ENCODE results near the gene C2orf92.
A peak's percentile ranks its signal among the peaks of the same experiment; 100 is the strongest.

Gene C2orf92

DNA sequence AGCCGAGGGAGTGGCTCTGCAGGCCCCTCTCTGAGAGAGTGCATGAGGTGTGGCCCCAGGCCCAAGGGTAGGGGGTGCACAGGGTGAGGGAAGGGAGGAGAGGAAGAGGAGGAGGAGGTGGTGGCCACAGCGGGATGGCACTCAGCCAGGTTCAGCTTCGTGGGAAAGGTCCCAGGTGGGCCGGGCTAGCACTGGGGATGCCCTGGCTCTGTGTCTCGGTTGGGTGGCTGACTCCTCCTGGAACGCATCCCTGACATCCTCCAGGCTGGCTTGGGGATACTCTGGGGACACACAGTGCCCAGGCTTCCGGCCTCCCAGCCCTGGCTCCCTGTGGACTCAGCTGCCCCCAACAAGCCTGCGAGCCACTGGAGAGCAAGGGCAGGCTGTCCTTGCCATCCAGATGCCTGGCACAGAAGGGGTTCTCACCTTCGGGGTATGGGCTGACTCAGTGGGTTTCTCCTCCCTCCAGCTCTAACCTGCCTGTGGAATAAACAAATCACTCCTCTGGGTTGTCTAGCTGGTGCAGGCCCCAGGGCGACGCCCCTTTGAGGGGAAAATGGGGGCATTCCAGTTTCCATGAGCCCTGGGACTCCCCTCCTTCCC is 43.3 kb downstream of the C2orf92 start:
- DNase-seq (ENCODE audit: low read depth in 1 of 2, low spot score in 1 of 2) = peak in 1 of 2 donors; percentile 34

DNA sequence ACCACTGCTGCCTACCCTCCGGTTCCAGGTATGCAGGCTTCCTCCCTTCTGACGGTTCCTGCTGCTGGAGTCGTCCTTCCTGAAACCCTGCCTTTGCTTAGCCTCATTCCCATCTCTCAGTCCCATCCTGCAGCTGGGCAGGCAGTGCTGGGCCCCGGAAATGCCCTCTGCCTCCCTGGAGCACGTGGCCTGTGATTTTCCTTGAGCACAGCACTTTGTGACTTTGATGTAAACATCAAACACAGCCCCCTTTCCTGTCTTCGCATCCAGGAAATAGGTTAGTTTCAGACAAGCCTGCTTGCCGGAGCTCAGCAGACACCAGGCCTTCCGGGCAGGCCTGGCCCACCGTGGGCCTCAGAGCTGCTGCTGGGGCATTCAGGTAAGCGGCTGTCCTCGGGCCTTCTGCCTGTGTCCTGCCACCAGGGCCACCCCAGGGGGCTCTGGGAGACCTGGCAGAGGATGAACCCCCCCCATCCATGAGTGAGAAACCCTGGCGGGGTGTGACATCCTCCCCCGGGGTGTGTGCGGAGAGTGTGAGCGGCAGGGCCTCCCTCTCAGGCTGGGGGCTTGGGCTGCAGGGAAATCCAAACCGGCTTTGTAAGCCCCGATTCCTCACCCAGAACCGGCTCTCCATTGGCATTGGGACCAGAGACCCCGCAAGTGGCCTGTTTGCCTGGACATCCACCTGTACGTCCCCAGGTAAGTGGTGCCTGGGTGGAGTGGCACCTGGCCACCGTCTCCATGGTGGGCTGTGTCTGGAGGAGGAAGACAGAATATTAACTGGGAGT is 44.0 kb downstream of the C2orf92 start, which contains the start of gene ZAP70:
Gene ZAP70 (plus strand): TSS at position 281 of the 788 bp plus-strand sequence. CDS start 10,461 bp downstream, outside the sequence.
- peak; percentile 32 to 35 for DNase-seq (ENCODE audit: low read depth in 1 of 2, low spot score in 1 of 2)

DNA sequence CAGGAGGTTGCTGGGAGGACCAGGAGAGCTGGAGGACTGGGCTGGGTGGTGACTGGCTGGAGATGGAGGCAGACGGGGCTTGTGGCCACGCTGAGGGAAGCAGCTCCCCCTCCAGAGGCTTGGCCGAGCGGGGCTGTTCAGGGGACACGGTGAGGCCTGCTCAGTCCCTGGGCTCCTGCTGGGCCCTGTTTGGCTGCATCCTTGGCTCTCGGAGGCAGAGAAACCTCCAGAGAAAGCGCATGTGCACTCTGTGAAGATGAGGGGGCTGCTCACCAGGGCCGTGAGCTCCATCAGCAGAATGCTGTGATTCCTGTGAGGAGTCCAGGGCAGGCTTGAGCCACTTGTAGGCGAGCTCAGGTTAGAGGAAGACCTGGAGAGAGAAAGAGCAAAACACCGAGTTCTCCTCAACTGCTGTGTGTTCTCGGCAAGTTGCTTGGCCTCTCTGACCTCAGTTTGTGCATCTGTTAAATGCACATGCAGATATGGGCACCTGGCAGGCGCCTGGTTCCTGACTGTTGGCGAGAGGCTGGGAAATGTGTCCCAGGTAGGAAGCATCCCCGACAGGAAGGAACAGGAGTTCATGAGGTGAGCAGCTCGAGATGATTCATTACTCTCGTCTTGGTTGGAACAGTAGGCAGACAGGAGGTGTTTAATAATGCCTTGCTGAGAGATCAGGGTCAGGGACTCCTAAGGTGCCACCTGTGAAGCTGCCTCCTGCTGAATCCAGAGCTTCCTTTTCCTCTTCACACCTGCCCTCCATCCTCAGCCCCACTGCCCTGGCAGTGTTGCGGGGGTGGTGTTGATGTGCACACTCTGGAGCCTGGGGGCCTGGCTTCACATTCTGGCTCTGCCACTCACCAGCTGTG is 44.8 kb downstream of the C2orf92 start:
- no peak for DNase-seq (ENCODE audit: low read depth in 1 of 2, low spot score in 1 of 2)

DNA sequence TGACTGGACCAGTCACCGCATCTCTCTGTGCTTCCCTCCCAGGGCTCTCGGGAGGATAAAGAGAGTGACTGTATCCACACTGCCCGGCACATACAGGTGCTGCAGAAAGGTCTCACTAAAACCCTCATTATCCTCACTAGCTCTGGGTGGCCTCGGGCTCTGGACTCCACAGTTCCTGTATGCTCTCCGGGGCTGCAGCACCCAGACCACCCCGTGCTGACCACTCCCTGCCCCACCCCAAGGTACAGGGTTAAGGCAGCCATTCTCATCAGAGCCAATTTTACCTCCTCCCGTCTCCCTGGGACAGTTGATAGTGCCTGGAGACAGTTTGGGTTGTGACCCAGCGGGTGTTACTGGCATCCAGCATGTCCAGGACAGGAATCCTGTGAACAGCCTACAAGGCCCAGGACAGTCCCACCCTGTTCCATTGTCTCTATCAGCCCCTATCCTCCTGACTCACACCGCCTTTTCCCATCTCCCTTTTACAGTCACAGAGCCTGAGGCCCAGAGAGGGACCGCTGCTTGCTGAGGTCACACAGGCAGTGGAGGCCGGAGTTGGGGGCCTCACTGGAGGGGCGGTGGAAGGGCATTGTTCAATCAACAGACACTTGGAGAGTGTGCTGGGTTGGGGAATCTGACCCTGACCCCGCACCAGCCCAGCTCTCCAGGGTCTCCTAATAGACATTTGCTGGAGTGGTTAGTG is 45.6 kb downstream of the C2orf92 start:
- DNase-seq (ENCODE audit: low read depth in 1 of 2, low spot score in 1 of 2) = no peak

DNA sequence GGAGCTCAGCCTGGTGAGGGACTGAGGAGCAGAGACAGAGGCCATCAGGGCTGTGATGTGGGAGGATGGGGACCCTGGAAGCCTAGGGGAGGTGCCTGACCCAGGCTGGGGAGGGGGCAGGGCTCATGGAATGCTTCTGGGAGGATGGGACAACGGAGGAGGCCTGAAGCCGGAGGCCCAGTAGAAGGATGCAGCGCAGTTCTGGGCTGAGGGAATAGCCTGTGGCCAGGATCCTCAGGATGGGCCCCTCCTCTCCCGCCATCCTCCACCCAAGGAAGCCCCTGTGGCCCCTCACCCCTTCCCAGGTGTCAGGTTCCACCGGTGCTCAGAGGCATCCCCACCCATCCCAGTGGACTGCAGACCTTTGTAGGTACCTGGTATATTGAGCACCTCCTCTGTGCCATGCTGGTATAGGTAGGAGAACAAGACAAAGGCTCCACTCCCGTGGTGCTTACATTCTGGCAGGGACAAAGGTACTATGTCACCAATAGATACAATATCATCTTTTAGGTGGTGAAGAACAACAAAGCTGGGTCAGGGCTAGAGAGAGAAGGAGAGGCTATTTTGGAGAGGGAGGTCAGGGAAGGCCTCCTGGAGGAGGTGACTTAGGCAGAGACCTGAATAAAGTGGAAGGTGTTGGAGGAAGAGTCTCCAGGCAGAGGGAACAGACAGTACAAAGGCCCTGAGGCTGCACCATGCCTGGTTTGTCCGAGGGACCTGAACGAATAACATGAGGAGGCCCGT is 46.6 kb downstream of the C2orf92 start:
- no peak for DNase-seq (ENCODE audit: low read depth in 1 of 2, low spot score in 1 of 2)

DNA sequence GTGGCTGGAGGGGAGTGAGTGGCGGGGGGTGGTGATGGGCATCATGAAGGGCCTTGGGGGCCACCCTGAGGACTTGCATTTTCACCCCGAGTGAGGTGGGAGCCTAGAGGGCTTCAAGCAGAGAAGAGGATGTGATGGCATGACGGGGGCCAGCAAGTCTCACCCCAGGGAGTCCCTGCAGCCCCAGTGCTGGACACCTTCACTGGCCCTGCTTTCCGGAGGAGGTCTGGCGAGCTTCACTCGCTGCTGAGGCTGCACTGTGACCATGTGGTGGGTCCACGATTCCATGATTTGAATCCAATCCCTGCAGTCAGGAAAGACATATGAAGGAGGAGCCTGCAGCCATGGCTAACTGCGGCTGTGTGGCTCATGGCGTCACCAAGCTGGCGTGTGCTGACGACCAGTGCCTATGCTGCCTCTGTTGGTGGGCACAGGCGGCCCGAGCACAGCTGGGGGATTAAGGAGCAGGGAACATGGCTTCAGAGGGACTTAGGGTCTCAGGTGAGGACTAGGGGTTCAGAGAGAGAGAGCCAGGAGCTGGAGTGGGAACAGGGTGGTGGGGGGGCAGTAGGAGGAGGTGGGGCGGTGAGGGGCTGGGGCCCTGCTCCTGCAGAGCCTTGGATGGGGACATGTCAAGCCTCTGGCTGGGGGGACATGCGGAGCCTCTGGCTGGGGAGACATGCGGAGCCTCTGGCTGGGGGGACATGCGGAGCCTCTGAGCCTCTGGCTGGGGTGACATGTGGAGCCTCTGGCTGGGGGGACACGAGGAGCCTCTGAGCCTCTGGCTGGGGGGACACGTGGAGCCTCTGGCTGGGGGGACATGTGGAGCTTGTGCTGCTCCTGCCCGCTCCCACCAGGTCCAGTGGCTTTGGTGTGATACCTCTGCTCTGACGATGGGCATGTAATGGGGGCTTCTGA is 47.4 kb downstream of the C2orf92 start:
- DNase-seq (ENCODE audit: low read depth in 1 of 2, low spot score in 1 of 2) = no peak

DNA sequence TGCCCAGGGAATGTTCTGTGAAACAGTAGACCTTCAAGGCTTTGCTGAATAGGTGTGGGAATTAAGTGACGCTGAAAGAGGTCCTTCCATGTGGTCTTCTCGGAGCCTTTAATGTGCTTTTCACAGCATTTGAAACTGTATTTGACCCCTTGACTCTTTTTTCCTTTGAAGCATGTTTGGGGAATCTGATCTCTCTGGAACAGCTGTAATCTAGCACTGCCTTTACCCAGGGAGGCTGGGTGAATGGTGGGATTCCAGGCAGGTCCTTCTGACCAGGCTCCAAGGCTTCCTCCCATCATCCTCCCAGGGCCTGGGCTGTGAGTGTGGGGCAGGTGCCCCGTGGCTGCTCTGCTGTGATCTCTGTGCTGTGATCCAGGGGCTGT is 48.1 kb downstream of the C2orf92 start:
- no peak for DNase-seq (ENCODE audit: low read depth in 1 of 2, low spot score in 1 of 2)

DNA sequence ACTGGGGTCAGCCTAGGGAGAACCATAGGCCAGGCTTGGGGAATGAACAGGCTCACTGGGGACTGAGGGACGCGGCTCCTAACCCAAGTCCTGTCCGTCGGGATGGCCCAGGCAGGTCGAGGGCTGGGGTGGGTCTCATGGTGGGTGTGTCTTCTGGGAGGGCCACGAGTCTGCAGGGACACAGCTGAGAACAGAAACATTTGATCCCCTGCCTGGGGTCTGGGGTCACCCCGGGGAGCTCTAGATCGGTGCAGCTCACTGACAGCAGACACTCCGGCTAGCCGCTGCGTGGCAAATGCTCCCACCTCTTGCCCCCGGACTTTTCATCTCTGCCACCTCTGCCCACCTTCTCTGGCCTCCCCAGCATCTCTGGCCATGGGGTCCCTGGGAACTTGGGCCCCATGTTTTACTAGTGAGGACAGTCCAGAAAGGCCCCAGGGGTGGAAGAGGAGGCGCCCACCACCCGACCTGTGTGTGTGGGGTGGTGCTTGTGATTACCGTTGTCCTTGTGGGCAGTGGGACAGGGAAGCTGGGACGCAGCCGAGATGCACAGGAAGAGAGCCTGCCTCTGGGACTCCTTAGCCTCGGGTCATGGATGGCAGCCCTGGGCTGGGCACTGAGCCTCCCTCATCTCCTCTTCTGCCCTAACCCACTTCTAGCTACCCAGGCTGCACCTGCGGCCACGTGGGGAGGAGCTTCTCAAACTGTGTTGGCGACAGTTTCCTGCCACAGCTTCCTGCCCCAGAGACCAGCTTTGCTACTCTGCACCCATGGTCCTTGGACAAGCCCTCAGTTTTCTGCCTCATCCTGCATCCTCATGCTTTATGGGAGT is 48.8 kb downstream of the C2orf92 start:
- DNase-seq (ENCODE audit: low read depth in 1 of 2, low spot score in 1 of 2) = peak; percentile 49 to 55

DNA sequence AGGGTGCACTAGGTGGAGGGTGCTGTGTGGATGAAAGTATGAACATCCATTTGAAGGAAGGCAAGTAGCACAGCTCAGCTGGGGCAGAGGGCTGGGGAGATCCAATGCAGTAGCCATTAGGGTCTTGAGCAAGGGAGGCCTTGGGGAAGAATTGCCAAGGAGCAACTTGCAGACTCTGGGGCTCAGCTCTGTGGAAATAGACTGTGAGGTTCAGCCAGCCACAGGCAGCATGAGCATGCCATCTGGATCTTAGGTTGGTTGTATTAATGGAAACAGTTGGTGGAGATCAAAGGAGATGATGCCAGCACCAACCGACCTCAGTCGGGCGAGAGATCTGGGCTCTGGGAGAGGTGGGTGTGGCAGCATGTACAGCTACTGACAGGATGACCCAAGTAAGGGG is 49.4 kb downstream of the C2orf92 start:
- no peak for DNase-seq (ENCODE audit: low read depth in 1 of 2, low spot score in 1 of 2)

DNA sequence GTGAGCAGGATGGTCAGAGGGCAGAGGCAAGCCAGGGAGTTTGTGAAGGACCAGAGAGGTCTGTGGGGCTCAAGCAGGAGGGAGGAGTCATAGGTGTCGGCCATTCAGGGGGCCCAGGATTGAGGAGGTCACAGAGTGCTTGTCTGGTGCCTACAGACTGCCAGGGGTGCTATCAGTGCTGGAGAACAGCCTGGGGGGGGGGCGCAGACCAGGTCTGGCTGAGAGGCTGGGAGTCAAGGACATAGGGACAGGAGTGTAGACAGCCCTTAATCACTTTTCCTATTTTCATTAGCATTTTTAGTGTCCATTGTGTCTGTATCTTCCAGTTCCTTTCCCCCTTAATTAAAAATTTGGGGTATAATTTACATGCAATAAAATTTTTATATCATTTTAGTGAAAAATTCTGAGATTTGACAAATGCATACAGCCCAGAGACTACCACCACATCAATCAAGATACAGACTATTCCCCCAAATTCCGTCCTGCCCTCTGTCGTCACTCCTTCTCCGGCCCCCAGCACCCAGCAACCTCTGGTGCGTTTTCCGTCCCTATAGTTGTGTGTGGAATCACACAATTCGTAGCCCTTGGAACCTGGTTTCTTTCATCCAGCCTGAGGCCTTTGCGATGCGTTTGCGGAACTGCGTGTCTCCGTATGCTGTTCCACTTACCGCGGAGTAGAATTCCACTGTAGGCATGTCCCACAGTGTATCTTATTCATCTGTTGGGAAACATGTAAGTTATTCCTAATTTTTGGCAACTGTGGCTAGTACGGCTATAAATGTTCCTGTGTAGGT is 50.0 kb downstream of the C2orf92 start:
- DNase-seq (ENCODE audit: low read depth in 1 of 2, low spot score in 1 of 2) = no peak

DNA sequence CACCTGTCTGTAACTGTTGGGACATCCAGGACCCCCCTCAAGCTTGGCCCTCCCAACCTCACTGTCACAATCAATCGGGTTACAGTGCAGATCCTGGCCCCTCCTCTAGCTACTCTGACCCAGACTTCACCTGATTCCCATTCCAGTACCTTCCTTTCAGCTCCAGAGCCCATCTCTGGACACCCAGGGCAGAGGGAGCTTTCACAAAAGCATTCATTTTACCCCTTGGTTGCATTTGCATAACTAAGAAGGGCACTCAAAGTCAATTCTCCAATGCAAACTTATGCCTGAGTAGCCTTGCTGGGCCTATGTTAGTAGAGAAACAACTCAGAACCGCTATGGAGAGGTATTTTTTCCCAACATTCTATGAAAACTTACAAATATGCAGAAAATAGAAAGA is 51.2 kb downstream of the C2orf92 start:
- no peak for DNase-seq (ENCODE audit: low read depth in 1 of 2, low spot score in 1 of 2)

DNA sequence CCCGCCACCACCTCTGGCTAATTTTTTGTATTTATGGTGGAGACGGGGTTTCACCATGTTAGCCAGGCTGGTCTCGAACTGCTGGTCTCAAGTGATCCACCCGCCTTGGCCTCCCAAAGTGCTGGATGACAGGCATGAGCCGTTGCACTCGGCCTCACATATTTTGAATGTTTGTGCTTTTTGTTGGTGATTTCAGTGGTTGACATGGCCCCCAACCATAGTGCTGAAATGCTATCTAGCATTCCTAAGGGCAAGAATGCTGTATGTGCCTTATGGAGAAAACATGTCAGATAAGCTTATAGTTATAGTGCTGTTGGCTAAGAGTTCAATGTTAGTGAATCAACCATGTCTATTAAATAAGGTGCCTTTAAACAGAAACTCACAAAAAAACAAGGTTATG is 52.7 kb downstream of the C2orf92 start:
- DNase-seq (ENCODE audit: low read depth in 1 of 2, low spot score in 1 of 2) = no peak

DNA sequence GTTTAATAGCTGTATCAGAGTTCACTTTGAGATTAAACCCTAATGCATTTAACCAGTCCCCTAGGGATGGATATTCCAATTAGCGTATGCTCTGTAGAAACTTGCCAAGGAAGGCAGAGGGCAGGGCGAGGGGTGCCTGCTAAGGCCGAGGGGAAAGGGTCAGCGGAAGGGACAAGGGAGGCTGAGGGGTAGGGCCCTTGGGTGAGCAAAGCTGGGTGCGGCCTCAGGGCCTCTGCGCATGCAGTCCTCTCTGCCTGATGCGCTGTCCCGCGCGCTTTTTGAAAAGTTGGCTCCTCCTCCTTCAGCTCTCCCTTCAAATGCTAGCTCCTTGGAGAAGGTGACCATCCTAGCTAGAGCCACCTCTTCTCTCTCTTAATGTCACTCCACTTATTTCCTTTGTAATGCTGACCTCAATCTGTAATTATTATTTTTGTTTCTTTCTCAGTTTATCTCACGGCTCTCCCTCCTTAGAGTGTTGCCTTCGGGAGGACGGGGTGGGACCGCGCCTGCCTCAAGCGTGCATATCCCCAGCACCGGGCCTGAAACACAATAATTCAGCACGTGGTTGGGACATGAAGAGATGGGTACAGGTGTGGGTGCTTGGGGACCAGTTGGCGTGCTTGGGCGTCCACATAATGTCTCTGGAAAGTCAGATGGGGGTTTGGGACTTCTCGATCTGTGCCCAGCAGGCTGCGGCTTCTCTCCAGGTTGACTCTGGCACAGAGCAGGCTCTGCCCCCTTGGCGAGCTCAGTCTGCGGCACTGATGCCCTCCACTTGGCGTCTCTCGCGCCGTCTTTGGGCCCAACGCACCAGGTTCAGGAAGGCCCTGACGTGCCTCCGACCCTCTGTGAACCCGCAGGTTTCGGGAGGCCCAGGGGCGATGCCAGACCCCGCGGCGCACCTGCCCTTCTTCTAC is 53.9 kb downstream of the C2orf92 start:
- DNase-seq (ENCODE audit: low read depth in 1 of 2, low spot score in 1 of 2) = no peak

DNA sequence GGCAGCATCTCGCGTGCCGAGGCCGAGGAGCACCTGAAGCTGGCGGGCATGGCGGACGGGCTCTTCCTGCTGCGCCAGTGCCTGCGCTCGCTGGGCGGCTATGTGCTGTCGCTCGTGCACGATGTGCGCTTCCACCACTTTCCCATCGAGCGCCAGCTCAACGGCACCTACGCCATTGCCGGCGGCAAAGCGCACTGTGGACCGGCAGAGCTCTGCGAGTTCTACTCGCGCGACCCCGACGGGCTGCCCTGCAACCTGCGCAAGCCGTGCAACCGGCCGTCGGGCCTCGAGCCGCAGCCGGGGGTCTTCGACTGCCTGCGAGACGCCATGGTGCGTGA is 54.5 kb downstream of the C2orf92 start:
- DNase-seq (ENCODE audit: low read depth in 1 of 2, low spot score in 1 of 2) = no peak

DNA sequence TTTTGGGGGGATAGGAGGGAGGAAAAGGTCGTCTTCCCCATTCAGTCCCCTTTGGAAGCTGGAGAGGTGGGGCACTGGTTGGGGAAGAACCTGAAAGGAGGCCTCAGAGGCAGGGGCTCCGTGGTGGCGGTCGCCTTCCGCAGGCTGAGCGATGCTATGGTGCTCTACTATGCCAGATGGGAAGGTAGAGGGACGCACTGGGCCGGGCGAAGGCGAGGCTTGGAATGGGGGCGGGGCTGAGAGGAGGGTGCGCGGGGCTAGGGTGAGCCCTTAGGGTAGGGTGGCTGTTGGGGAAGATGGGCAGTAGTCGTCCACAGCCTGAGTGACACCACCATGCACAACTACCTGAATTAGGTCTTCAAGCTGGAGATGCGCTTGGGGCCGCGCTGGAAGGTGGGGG is 55.0 kb downstream of the C2orf92 start:
- no peak for DNase-seq (ENCODE audit: low read depth in 1 of 2, low spot score in 1 of 2)

DNA sequence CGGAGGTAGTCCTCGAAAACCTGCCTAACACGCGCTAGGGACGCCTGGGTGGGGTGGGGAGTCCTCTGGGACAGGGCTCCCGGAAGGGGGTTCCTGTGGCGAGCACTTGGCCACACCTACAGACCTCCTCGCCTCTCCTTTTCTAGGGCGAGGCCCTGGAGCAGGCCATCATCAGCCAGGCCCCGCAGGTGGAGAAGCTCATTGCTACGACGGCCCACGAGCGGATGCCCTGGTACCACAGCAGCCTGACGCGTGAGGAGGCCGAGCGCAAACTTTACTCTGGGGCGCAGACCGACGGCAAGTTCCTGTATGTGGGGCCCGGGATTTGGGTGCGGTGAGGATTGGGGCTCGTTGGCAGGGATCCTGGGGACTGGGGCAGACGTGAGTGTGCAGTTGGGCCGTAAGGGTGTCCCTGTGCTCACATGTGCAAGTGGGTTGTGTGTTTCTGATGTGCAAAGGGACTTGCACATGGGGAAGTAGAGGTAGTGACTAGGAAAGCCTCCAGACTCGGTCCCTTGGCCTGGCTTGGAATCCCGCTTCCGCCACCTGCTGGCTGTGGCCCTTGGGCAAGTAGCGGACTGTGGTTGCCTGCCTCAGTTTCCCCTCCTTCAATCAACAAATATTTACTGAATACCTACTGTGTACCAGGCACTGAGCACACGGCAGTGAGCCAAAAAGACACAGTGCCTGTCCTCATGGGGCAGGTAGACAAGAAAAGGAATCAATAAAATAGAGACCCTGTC is 55.6 kb downstream of the C2orf92 start:
- DNase-seq (ENCODE audit: low read depth in 1 of 2, low spot score in 1 of 2) = no peak

Measured in activated T-helper 1 cell treated with anti-CD3 and anti-CD28 coated beads, Interleukin-2, amount 50 U/mL, for 16 hours (primary cell).